ENCODE results near the gene IGFBP6.

The IGFBP6 gene, protein sequence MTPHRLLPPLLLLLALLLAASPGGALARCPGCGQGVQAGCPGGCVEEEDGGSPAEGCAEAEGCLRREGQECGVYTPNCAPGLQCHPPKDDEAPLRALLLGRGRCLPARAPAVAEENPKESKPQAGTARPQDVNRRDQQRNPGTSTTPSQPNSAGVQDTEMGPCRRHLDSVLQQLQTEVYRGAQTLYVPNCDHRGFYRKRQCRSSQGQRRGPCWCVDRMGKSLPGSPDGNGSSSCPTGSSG

DNA sequence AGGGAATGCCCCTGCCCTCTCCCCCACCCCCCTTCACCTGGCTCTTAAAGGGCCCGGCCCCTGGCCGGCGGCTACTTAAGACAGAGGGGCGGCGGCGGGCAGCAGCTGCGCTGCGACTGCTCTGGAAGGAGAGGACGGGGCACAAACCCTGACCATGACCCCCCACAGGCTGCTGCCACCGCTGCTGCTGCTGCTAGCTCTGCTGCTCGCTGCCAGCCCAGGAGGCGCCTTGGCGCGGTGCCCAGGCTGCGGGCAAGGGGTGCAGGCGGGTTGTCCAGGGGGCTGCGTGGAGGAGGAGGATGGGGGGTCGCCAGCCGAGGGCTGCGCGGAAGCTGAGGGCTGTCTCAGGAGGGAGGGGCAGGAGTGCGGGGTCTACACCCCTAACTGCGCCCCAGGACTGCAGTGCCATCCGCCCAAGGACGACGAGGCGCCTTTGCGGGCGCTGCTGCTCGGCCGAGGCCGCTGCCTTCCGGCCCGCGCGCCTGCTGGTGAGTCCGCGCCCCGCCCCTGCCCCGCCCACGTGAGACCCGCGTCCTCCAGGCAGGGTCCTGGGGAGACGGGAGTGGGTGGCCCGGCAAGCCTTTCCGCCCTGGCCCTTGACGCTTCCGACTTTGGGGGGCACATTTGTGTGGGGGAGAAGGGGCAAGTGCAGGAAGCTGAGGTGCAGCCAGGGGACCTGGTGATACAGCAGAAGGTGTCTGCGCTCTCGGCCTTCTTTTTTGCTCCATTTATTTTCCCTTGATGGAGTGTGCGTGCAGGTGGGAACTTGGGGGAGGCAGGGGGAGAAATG lies at the start of gene IGFBP6:
IGFBP6 (plus strand) TSS at position 104 of the 790 bp plus-strand sequence; CDS start at position 155, 51 bp downstream.
- DNase-seq = peak; percentile 60

DNA sequence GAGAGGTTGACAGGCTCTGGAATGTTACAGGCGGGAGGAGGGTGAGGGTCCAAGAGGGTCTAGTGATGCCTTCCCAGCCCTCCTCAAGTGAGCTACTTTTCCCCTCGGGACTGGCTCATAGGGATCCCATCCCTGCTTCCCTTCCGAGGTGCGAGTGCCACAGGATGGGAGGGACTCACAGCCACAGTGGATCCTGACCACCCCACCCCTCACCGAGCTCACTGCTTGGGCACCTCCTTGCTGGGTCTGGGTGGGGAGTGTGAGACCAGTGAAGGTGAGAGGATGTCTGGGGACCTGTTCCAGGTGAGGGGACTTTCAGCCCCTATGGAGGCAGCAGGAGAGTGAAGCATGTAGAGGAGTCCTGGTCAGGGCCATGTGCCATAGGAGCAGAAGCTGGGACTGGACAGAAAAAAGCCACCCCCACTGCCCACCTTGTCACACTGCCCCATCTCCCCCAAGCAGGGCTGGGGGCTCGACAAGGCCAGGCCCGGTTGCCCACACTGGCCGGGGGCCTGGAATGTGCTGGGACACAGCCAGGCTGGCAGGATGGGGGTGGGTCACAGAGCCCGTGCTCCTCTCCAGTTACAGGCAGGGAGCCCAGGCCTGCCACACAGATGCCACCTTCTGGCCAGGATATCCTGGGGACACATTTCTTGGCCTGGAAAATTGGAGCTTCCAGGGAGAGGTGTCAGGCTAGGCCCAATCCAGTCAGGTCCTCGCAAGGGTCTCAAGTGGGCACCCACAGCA lies 49.3 kb upstream of the IGFBP6 start:
- no peak for DNase-seq

DNA sequence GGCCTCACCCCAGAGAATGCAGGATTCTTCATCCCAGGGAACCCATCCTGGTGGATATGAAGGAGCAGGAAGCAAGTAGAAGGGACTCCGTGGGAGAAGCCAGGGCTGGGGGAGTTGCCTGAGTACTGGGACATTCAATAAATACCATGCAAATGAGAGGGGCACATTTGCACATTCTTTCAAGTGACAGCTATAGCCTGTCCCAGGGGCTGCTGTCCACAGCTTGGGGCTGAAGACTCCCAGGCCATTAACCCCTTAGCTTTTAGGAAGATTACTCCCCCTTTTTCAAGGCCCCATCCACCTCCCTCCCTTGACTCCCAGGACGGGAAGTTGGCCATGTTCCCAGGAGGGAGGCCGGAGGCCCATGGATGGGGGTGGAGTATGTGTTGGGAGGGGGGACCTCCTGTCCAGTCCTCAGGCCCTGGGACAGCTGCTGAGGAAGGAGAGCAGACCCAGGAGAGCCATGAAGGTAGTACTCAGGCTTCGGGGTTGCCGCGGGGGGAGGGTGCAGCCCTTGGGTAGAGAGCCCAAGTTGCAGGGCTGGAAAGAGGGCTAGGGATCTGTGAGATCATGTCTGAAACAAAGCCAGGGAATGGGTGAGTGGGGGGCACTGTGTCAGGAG lies 48.6 kb upstream of the IGFBP6 start:
- no peak for DNase-seq

DNA sequence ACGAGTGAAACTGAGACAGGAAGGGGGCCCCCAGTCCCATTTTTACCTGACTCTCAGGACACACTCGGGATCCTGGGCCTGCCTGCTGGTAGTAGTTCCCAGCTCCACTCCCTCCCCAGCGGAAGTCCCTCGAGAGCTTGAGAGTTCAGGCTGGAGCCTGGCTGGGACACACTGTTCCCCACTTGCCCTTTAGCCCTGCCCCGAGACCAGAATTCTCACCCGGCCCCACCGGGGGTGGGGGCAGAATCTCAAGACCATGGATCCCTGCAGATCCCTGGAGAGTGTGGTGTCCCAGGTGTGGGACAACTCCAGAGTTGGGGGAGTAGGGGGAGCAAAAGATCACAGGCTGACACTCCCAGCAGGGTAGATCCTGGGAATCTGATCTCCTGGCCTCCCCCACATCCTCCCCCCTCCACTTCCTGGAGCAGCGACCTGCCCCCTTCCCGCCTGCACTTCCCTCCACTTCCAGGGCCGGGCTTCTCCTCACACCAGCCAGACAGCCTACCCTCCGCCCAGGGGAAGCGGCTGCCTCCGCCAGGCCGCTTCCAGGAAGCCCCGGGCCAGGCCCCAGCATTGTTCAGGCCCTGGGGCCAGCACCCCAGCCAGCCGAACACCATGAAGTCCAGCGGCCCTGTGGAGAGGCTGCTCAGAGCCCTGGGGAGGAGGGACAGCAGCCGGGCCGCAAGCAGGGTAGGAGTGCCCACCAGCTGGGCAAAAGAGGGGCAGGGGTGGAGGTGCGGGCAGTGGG lies 47.7 kb upstream of the IGFBP6 start, which contains the start of gene TNS2:
TNS2 (plus strand) TSS at position 495 of the 748 bp plus-strand sequence; CDS start at position 616, 121 bp downstream.
- DNase-seq = no peak

DNA sequence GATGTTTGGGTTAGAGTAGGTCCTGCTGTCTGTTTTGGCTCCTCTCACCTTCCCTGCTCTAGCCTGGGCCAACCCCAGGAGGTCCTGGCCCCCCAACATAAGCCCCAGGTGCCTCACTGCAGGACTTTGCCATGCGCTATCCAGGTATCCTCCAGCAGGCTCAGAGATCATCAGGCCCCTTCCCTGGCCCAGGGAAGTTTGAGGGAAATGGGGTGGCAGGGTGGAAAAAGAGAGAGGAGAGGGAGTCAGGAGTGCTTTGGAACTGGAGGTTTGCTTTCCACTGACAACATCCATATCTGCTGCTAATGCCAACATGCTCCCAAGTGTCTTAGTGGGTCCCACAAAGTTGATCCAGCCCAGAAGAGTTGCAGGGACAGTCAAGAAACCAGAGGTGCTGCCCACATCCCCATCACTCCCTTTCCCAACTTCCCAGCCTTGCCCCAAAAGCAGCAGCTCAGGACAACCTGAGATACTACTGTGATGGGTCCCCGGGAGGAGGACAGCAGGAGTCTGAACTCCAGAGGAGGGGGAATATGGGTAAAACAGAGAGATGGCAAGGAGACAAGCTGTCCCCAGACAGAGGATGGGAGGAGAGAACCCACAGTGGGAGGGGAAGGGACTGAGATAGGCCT lies 46.9 kb upstream of the IGFBP6 start:
- no peak for DNase-seq

DNA sequence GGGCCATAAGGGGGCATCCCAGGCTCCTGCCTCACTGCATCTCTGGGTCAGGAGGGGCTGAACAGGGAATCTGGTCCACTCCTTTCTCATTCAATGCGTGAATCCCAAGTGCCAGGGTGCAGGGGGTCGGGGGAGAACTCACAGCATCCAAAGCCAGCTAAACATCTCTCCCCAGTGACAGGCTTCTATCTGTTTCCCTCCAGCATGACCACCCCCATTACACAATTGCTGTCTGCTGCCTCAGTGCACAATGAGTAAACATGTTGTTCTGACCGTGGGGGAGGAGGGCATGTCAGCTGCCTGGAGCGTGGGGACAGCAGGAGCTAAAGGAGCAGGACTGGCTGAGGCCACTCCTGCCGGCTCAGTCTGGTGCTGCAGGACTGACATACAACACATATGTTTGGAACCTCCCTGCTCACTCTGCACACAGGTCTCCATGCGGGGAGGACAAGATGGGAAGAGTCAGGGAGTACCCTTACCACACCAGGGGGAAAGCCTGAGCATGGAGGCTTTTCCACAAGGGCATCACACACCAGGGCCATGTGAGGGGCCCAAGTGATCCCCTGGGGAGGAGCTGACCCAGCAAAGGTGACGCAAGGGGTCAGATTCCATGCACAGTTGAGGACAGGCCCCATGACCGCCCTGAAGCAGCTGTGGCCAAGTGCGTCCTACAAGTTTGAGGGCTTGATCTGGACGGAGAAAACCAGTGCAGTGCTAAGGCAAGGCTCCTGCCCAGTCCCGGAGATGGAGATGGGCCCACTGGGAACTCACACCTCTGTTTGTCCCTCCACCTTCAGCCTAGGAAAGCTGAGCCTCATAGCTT lies 46.2 kb upstream of the IGFBP6 start:
- DNase-seq = no peak

DNA sequence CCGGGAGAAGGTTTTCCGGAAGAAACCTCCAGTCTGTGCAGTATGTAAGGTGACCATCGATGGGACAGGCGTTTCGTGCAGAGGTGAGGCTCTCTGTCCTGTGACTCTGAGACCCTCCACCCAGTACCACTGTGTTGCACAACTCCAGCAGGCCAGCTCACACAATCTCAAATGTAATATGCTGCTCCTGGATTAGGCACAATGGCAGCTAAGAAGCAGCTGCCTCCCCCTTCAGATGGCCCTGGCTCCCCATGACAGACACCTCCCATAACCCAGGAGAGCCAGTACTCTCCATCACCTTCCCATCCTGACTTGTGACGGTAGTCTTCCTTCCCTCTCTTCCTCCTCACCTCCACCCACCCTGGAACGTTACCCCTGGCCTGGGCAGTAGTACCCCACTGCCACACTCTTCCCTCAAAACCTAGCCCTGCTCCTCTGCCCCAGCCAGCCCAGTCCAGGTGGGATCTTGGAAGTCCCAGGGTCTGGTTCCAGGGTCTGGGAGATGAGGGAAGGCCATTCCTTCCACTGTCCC lies 45.5 kb upstream of the IGFBP6 start:
- DNase-seq = no peak

DNA sequence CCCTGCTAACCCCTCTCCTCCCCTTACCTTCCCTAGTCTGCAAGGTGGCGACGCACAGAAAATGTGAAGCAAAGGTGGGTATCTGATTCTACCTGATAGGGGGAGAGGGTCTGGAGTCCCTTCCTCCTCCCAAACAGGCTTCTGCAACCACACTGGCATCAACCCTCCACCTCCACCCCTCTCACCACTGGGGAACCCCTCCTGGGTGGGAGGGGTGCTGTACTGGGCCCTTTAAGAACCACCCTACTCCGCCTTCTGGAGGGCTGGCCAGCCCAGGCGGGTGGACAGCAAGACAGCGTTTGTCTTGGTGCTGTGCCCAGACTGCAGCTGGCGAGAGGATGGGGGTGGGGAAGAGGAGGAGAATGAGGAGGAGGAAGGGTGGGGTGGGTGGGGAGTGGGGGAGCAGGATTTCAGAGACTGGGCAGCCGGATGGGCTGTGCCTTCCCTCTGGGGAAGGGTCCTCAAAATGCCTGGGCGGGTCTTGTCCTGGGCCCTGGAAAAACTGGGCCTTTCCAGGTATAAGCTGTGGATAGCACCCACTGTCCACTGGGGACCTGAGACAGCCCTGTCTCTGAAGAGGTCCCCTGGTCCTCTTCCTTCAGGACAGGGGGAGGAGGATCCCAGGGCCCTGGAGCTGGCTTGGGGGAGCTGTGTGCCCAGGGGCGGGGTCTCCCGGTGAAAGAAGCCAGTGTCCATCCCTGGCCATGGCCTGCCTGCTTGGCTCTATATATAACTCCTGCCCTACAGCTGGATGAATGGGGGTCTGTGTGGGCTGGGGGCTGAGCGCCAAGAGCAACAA lies 44.8 kb upstream of the IGFBP6 start:
- DNase-seq = no peak

DNA sequence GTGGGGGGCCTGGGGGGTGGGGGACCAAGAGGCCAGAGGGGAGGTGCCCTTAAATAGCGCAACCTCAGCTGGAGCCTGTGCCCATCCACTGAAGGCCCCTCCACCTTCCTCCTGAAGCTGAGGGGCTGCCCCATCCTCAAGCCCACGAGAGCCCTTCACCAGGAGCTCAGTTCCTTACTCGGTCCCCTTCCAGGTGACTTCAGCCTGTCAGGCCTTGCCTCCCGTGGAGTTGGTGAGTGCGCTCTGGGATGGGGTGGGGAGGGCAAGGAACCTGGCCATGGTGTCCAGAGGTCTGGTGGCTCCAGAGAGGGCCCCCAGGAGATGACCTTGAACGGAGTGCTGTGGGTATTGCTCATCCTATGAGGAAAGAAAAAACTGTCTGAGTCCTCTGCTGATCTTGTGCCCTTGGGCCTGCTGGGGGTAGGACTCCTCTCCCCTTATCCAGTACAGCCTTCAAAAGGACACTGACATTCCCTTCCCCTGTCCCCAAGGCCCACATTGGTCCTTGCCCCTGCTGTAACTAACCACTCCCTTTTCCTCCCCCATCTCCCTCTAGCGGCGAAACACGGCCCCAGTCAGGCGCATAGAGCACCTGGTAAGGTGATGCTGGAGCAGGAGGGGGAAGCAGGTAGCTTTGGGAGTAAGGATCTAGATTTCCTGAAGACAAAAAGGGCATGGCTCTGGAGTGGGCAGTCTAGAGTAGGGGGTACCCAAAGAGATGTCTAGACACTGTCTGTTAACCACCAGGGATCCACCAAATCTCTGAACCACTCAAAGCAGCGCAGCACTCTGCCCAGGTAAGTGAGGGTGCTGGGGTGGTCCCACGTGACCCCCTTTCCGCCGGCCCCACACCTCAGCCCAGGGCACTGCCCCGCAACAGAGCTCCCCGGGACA lies 44.0 kb upstream of the IGFBP6 start:
- DNase-seq = peak; percentile 53

DNA sequence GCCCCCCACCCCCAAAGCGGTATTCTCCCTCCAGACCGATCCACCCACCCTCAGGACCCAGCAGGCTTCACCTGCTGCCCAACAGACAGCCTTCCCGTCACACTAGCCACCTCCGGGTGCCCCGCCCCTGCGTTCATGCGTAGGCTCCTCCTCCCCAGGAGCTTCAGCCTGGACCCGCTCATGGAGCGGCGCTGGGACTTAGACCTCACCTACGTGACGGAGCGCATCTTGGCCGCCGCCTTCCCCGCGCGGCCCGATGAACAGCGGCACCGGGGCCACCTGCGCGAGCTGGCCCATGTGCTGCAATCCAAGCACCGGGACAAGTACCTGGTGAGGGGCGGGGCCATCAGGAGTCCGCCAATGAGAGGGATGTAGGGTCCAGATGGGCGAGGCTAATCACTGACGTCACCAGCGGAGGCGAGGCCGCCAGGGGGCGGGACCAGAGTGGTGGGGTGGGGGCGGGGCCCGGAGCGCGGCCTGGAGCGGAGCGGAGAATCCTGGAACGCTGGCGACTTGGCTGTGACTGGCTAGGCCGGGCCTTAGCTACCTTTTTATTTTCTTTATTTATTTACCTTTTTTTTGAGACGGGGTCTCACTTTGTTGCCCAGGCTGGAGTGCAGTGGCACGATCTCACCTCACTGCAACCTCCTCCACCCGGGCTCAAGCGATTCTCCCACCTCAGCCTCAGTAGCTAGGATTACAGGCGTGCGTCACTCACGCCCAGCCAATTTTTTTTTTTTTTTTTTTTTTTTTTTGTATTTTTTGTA lies 43.2 kb upstream of the IGFBP6 start:
- peak; percentile 92 for DNase-seq

DNA sequence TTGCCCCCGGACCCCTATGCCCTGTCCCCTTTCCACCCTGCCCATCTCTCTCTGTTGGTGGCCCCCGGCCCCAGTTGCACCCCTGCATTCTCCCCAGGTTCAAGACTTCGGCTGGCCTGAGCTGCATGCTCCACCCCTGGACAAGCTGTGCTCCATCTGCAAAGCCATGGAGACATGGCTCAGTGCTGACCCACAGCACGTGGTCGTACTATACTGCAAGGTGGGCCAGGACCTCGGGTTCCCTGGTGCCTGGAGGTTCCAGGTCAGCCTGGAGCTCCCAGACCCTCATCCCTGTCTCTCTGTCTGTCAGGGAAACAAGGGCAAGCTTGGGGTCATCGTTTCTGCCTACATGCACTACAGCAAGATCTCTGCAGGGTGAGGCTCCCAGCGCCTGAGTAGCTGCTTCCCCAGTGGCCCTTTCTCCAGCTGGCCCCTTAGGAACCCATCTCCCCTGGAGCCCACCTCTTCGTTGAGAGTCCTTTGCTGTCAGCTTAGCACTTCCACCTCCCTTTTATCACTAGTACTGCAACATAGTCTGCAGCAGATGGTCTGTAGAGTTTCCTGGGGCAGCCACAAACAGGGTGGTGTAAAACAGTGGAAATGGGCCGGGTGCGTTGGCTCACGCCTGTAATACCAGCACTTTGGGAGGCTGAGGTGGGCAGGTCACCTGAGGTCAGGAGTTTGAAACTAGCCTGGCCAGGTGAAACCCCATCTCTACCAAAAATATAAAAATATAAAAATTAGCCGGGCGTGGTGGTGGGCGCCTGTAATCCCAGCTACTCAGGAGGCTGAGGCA lies 41.8 kb upstream of the IGFBP6 start:
- DNase-seq = no peak

DNA sequence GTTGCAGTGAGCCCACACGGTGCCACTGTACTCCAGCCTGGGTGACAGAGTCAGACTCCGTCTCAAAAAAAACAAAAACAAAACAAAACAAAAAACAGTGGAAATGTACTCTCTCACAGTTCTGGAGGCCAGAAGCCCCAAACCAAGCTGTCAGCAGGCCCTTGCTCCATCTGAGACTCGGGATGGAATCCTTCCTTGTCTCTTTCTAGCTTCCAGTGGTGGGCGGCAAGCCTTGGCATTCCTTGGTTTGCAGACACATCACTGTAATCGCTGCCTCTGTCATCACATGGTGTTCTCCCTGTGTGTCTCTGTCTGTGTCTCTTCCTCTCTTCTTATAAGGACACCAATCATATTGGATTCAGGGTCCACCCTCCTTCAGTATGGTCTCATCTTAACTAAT lies 41.2 kb upstream of the IGFBP6 start:
- DNase-seq = no peak

DNA sequence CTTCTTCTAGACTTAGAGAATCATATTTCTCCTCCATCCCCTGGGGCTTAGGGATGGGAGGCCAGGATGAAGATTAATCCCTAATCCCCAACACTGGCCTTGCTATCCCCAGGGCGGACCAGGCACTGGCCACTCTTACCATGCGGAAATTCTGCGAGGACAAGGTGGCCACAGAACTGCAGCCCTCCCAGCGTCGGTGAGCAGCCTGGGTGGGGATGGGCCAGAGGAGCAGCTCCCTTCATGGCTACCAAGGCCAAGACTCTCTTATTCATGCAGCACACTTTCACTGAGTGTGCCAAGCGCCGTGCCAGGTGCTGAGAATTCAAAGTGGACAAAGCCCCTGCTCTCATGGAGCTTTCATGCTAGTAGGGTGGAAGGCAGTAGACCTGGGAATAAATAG lies 40.6 kb upstream of the IGFBP6 start:
- no peak for DNase-seq

DNA sequence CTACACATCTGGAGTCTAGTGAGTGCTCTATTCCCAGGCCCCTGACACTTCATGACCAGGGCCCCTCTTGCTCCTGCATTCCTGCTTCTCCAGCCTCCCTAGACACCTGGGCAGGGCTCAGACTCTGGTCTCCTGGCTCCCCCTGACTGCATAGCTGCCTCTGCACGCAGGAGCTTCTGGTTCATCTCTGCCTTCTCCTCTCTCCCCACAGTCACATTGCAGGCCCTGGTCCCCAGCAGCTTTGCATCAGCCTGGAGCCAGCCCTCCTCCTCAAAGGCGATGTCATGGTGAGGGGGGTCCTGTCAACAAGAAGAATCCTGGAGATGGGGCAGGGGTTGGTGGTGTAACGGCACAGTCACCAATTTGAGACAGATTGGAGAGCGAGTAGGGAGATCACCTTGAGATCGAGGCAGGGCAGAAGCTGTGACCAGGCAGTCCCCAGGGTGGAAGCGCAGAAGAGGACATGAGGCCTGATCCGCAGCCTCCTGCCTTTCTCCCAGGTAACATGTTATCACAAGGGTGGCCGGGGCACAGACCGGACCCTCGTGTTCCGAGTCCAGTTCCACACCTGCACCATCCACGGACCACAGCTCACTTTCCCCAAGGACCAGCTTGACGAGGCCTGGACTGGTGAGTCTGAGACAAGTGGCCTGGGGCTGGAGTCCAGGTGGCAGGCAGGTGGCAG lies 39.5 kb upstream of the IGFBP6 start:
- no peak for DNase-seq

DNA sequence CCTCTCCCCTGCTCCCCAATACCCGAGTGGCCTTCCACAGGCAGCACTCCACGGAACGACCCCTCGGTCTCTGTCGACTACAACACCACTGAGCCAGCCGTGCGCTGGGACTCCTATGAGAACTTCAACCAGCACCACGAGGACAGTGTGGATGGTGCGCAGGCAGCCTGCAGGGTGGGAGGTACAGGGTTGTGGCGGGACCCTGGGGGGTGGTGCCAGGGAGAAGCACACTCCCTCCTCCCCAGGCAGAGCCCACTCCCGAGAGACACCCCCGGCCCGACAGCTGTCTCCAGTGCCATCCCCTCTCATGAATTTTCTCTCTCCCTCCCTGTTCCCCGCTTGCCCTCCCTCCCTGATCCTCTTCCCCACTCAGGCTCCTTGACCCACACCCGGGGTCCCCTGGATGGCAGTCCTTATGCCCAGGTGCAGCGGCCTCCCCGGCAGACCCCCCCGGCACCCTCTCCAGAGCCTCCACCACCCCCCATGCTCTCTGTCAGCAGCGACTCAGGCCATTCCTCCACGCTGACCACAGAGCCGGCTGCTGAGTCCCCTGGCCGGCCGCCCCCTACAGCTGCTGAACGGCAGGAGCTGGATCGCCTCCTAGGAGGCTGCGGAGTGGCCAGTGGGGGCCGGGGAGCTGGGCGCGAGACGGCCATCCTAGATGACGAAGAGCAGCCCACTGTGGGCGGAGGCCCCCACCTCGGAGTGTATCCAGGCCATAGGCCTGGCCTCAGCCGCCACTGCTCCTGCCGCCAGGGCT lies 38.6 kb upstream of the IGFBP6 start:
- no peak for DNase-seq

Measured in stimulated activated CD4-positive, alpha-beta T cell treated with anti-CD3 and anti-CD28 coated beads, Interleukin-4, amount 100 ng/mL, for 1 hour (primary cell).